T-cell (primary cell): ENCODE data around the gene PIWIL4. TPM values are rescaled to one million over a fixed set of nuclear protein-coding genes. Genes with fewer than 3 reads are reported as not detected.

ENCODE experiments used
- ATAC-seq, 4 experiments: fragments of 200-7000 bp in 3 of 4; fragments of 150-1000 bp in 1 of 4; cut with Tn5 transposase; replicated peaks in 1 of 4; 1 replicate in 3 of 4; 2 replicates in 1 of 4; pipeline ENCODE4 v1.10.0; 2021; ENCODE audit warnings: moderate library complexity in 3 of 4, mild to moderate bottlenecking in 2 of 4, moderate number of reproducible peaks in 1 of 4
- CTCF ChIA-PET, 2 donors: fragments of 300-600 bp; sonication (Branson Sonifier 250); formaldehyde crosslinking; loops; one replicate each; lab custom pipeline; 2022; ENCODE audit warnings: antibody characterized with exemption in 2 of 2; lab: Charles Lee
- POLR2A ChIA-PET, 2 donors: fragments of 300-600 bp; sonication (Branson Sonifier 250); formaldehyde crosslinking; loops; one replicate each; lab custom pipeline; 2022; ENCODE audit warnings: antibody characterized with exemption in 2 of 2; lab: Charles Lee
- DNase-seq, 35 experiments: peaks; one replicate each; pipeline versions ENCODE4 v3.0.0 to v3.0.0-alpha.2; 2013 to 2023
- H3K27ac ChIP-seq: one replicate; pipeline ENCODE4 v1.5.1; 2013; ENCODE audit warnings: low read length
- H3K27me3 ChIP-seq, 2 experiments: replicated peaks in 1 of 2; 1 replicate in 1 of 2; 2 replicates in 1 of 2; pipeline versions ENCODE4 v1.6.1 to v1.7.0; 2013; ENCODE audit warnings: low read length in 1 of 2, mixed read lengths in 1 of 2; ENCODE audit not compliant: control insufficient read depth in 2 of 2, insufficient read depth in 2 of 2; ENCODE audit errors: extremely low read depth in 1 of 2
- H3K36me3 ChIP-seq, 2 donors: 1 replicate in 1 of 2; 2 replicates in 1 of 2; pipeline versions ENCODE4 v1.6.1 to v1.7.0; 2013; ENCODE audit warnings: low read length in 1 of 2; ENCODE audit not compliant: control insufficient read depth in 2 of 2, insufficient read depth in 1 of 2; ENCODE audit errors: extremely low read depth in 1 of 2
- H3K4me1 ChIP-seq, 2 experiments: 1 replicate in 1 of 2; 2 replicates in 1 of 2; pipeline versions ENCODE4 v1.6.1 to v1.7.0; 2013; ENCODE audit warnings: low read length in 2 of 2, mixed read lengths in 1 of 2; ENCODE audit not compliant: insufficient read depth in 2 of 2, control insufficient read depth in 1 of 2; ENCODE audit errors: extremely low read depth in 1 of 2
- H3K4me3 ChIP-seq, 2 donors: 1 replicate in 1 of 2; 2 replicates in 1 of 2; pipeline versions ENCODE4 v1.5.1 to v1.7.0; 2013; ENCODE audit warnings: mild to moderate bottlenecking in 2 of 2, low read length in 1 of 2, moderate library complexity in 1 of 2; ENCODE audit not compliant: control insufficient read depth in 1 of 2; ENCODE audit errors: extremely low read depth in 1 of 2
- H3K9me3 ChIP-seq: 2 replicates; pipeline ENCODE4 v1.7.0; 2013
- H3K27ac Mint-ChIP-seq, 2 donors: one replicate each; pipeline ENCODE4 v1.8.0; 2020 to 2021; ENCODE audit warnings: mild to moderate bottlenecking in 2 of 2, mixed read lengths in 2 of 2
- H3K27me3 Mint-ChIP-seq, 2 donors: one replicate each; pipeline ENCODE4 v1.8.0; 2021 to 2022; ENCODE audit warnings: mixed read lengths in 2 of 2
- H3K36me3 Mint-ChIP-seq: one replicate; pipeline ENCODE4 v1.8.0; 2021; ENCODE audit warnings: mixed read lengths
- H3K4me1 Mint-ChIP-seq, 3 donors: one replicate each; pipeline ENCODE4 v1.8.0; 2020 to 2022; ENCODE audit warnings: mixed read lengths in 3 of 3, mild to moderate bottlenecking in 1 of 3
- H3K4me3 Mint-ChIP-seq, 3 donors: one replicate each; pipeline ENCODE4 v1.8.0; 2020 to 2022; ENCODE audit warnings: mild to moderate bottlenecking in 3 of 3, mixed read lengths in 3 of 3, moderate library complexity in 3 of 3
- H3K9me3 Mint-ChIP-seq, 3 donors: one replicate each; pipeline ENCODE4 v1.8.0; 2020 to 2022; ENCODE audit warnings: mixed read lengths in 3 of 3
- WGBS: methylation state at CpG from one replicate; pipeline ENCODE4 v1.1.5; 2013; ENCODE audit warnings: missing lambda C conversion rate; ENCODE audit not compliant: insufficient coverage; 5-methylcytosine and 5-hydroxymethylcytosine counted together
- total RNA-seq, 35 experiments: library from RNA in 6 of 35; stranded (reverse) in 6 of 35; fragments of 120-200 nt in 1 of 35; gene quantifications; one replicate each; pipeline versions ENCODE4 v1.2.1 to v1.2.4 and lab custom pipeline; 2013 to 2026

Gene PIWIL4
- total RNA-seq, 5 donors from 2014 or later (not counting 1 experiment from before 2014, with no cell fraction given): 0.82 to 2.7 (median 2.0) TPM

- Mint-ChIP-seq H3K36me3 (no peaks in the 10 kb centered on the region), H3K4me3 (no peak overlapping the region), H3K27ac (no peak overlapping the region), H3K9me3 (no peaks in the 10 kb centered on the region), H3K4me1 (no peaks in the 10 kb centered on the region), H3K27me3 (peaks cover 12 to 30% of the 10 kb centered on the region in 2 donors)
- no peak overlapping the region for H3K27ac ChIP-seq
- no peaks in the 10 kb centered on the region for H3K36me3 ChIP-seq
- H3K4me1 ChIP-seq: no peaks in the 10 kb centered on the region
- H3K27me3 ChIP-seq: no peaks in the 10 kb centered on the region
- ATAC-seq: no peak
- H3K4me3 ChIP-seq: no peak overlapping the region
- WGBS: 82% methylated on average over 3 of the region's 3 CpGs
- ChIA-PET CTCF (no interaction called here), POLR2A (interaction anchor here in 1 of 2 donors (0.7 kb wide), 1 partner anchor 1521 kb away, joined by 4 read pairs; no protein-coding TSS in a partner anchor)
- H3K9me3 ChIP-seq: no peaks in the 10 kb centered on the region
- no peak for DNase-seq
Measured at GRCh38 chr11:94537031-94537600, 30.1 kb upstream of the PIWIL4 start.

- Histone ChIP-seq H3K4me1 (peaks cover 0 to 6% of the 10 kb centered on the region in 2 experiments), H3K4me3 (no peak overlapping the region), H3K36me3 (no peaks in the 10 kb centered on the region), H3K27ac (no peak overlapping the region), H3K9me3 (no peaks in the 10 kb centered on the region), H3K27me3 (no peaks in the 10 kb centered on the region)
- WGBS: no CpG with 5 or more reads among the region's 1 CpG
- DNase-seq: no peak
- POLR2A ChIA-PET: no interaction called here
- Mint-ChIP-seq H3K27me3 (peaks cover 12 to 24% of the 10 kb centered on the region in 2 donors), H3K36me3 (no peaks in the 10 kb centered on the region), H3K9me3 (no peaks in the 10 kb centered on the region), H3K4me1 (peaks cover 10 to 12% (median 11%) of the 10 kb centered on the region in 3 donors), H3K27ac (no peak overlapping the region), H3K4me3 (no peak overlapping the region)
- CTCF ChIA-PET: no interaction called here
- no peak for ATAC-seq
Measured at GRCh38 chr11:94539420-94539819, 27.7 kb upstream of the PIWIL4 start.

- under 1% methylated on average over 105 of the region's 109 CpGs for WGBS
- ChIA-PET POLR2A (no interaction called here), CTCF (no interaction called here)
- Histone ChIP-seq H3K36me3 (no peaks in the 10 kb centered on the region), H3K4me1 (peaks cover 12 to 28% of the 10 kb centered on the region in 2 experiments), H3K4me3 (peak within 1 kb of the TSS; percentile 79 to 80), H3K27ac (peak within 1 kb of the TSS; percentile 84), H3K9me3 (no peaks in the 10 kb centered on the region), H3K27me3 (no peaks in the 10 kb centered on the region)
- H3K36me3 Mint-ChIP-seq: peaks cover 5% of the 10 kb centered on the region
- peaks cover 42 to 48% (median 45%) of the 10 kb centered on the region in 3 donors for H3K4me1 Mint-ChIP-seq
- peak; percentile 18 to 76 (median 55) for DNase-seq
- no peaks in the 10 kb centered on the region for H3K27me3 Mint-ChIP-seq
- H3K9me3 Mint-ChIP-seq: no peaks in the 10 kb centered on the region
- H3K27ac Mint-ChIP-seq: peak within 1 kb of the TSS; percentile 100
- H3K4me3 Mint-ChIP-seq: peak within 1 kb of the TSS; percentile 99 to 100 (median 99)
- ATAC-seq: peak; percentile 82 to 83 (median 82)
Measured at GRCh38 chr11:94543695-94544645, 23.2 kb upstream of the PIWIL4 start, which contains the start of gene FUT4. Gene FUT4, plus strand, starts transcription at chr11:94543921. Its CDS starts 213 bp downstream, at chr11:94544134.

GRCh38 chr11:94544646-94545263 lies 22.4 kb upstream of the PIWIL4 start:
- no peaks in the 10 kb centered on the region for H3K27me3 Mint-ChIP-seq
- Histone ChIP-seq H3K9me3 (no peaks in the 10 kb centered on the region), H3K27me3 (no peaks in the 10 kb centered on the region), H3K4me3 (peak overlapping the region; percentile 79 to 80), H3K4me1 (peaks cover 12 to 28% of the 10 kb centered on the region in 2 experiments), H3K36me3 (no peaks in the 10 kb centered on the region), H3K27ac (no peak overlapping the region)
- ChIA-PET CTCF (no interaction called here), POLR2A (no interaction called here)
- peaks cover 45 to 51% (median 48%) of the 10 kb centered on the region in 3 donors for H3K4me1 Mint-ChIP-seq
- H3K27ac Mint-ChIP-seq: peak overlapping the region in 1 of 2 donors; percentile 57
- H3K9me3 Mint-ChIP-seq: no peaks in the 10 kb centered on the region
- DNase-seq: peak in 6 of 35 experiments; percentile 0 to 22 (median 0)
- peak in 2 of 4 experiments; percentile 11 to 13 for ATAC-seq
- H3K36me3 Mint-ChIP-seq: peaks cover 5% of the 10 kb centered on the region
- WGBS: 42% methylated on average over 54 of the region's 59 CpGs
- peak overlapping the region; percentile 70 to 99 (median 78) for H3K4me3 Mint-ChIP-seq

GRCh38 chr11:94545264-94546161 lies 21.7 kb upstream of the PIWIL4 start:
- POLR2A ChIA-PET: no interaction called here
- Histone ChIP-seq H3K4me1 (peaks cover 12 to 28% of the 10 kb centered on the region in 2 experiments), H3K9me3 (no peaks in the 10 kb centered on the region), H3K36me3 (no peaks in the 10 kb centered on the region), H3K27me3 (no peaks in the 10 kb centered on the region), H3K4me3 (peak overlapping the region; percentile 79 to 80), H3K27ac (no peak overlapping the region)
- no peak for ATAC-seq
- CTCF ChIA-PET: no interaction called here
- Mint-ChIP-seq H3K4me1 (peaks cover 52 to 56% (median 54%) of the 10 kb centered on the region in 3 donors), H3K27ac (peak overlapping the region; percentile 21 to 73), H3K9me3 (no peaks in the 10 kb centered on the region), H3K36me3 (peaks cover 5% of the 10 kb centered on the region), H3K4me3 (peak overlapping the region; percentile 70 to 99 (median 78)), H3K27me3 (no peaks in the 10 kb centered on the region)
- 95% methylated on average over 44 of the region's 54 CpGs for WGBS
- DNase-seq: peak in 4 of 35 experiments; percentile 1 to 4 (median 2)
